ENCODE results near the gene AAMP.

Gene AAMP

GRCh38 chr2:218257390-218257981 lies 12.5 kb downstream of the AAMP start:
- DNase-seq, result no peak

GRCh38 chr2:218256612-218257350 lies 13.2 kb downstream of the AAMP start:
- DNase-seq, result no peak

- peak; percentile 65 for DNase-seq
Measured at GRCh38 chr2:218255446-218255845, 14.5 kb downstream of the AAMP start.

DNA sequence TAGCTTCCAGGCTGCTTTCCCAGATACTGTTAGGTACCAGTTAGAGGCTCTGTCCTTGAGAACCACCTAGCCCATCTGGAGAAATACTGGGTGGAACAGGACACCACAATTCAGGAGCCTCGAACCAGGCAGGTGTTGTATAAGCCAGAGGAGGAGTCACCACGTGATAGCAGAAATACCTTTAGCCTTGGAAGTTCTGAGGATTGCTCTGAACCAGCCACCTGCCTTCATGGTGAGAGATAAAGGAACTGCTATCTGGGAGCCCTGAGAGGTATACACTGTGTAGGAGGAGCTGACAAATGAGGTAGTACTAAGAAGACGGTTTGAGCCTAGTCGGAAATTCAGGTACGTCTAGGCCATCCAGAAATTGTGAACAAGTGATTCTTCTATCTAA lies 16.7 kb downstream of the AAMP start:
- no peak for DNase-seq

DNA sequence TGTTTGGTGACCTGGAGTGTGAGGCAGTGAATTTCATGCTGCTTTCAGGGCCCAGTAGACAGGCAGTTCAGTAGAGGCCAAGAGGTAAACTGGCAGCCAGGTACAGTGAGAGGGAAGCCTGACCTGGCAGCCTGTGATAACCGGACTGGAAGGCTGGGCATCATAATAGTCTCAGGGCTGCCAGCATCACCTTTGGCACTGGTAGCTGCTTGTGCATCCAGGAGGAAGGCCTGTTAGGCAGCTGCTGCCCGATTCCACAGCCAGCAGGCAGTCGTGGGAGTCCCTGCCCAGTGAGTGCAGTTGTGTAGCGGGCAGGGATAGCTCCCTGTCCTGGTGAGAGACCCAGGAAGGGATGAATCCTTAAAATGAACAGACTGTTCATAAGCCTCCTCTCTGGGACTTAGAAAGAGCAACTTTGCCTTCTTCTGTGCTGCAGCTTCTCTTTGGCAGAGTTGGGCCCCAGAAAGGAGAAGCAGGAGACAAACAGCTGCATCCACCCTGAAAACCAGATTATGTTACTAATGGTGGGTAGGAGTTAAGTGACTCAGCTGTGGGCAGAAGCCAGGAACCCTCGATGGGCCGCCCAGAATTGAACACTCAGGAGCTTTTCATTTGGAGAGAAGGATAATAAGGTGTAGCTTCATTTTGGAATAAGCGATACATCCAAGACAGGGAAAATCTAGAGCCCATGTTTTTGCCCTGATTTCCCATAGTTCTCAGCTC lies 17.3 kb downstream of the AAMP start:
- DNase-seq, result no peak

DNA sequence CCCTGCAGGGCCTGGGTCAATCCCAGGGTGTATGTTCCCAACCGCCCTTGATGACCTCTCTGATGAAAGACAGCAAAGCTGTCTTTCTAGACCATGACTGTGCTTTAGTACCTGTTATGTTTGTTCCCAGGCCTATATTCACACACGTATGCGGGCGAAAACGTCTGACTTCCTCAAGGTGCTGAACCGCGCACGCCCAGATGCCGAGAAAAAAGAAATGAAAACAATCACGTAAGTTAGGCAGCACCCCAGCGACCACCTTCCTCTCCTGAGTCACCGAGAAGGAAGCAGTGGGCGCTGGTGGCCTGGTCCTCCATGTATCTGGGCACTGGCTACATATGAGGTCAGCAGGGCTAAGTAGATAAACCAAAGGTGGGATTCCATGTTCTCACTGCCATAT lies 20.2 kb downstream of the AAMP start:
- DNase-seq, result no peak

- DNase-seq, result no peak
Measured at GRCh38 chr2:218245214-218245613, 24.7 kb downstream of the AAMP start.

DNA sequence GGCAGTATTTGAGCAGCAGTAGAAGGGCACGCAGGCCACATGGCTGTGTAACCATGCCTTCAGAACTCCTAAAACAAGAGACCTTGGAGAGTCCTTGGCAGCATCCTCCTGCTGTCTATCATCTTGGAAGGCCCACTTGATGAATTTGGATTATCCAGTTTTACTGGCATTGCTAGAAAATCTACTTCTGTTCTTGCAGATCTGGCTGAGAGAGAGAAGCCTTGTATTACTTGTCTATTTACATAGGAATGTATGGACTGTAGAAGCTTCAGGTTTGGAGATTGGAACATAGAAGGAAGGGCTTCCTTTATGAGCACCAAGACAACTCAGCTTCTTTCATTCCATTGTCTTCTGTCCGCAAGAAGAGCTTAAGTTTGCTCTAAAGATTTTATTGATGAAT lies 25.3 kb downstream of the AAMP start:
- no peak for DNase-seq

- no peak for DNase-seq
Measured at GRCh38 chr2:218244204-218244603, 25.7 kb downstream of the AAMP start.

GRCh38 chr2:218238887-218239286 lies 31.1 kb downstream of the AAMP start:
- no peak for DNase-seq

- DNase-seq, result no peak
Measured at GRCh38 chr2:218236829-218237228, 33.1 kb downstream of the AAMP start.

DNA sequence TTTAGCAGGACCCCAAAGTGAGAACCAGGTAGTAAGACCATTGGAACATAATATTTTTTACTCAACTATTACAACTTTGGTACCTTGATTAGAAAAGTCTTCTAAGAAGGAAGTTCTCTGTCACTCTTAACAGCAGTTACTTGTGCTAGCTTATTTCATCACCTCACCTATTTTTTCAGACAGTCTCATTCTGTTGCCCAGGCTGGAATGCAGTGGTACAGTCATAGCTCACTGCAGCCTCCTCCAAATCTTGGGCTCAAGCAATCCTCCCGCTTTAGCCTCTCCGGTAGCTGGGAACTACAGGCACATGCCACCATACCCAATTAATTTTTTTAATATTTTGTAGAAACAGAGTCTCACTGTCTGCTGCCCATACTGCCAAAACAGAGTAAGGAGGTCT lies 34.9 kb downstream of the AAMP start:
- DNase-seq, result no peak

GRCh38 chr2:218234521-218234920 lies 35.4 kb downstream of the AAMP start:
- no peak for DNase-seq

DNA sequence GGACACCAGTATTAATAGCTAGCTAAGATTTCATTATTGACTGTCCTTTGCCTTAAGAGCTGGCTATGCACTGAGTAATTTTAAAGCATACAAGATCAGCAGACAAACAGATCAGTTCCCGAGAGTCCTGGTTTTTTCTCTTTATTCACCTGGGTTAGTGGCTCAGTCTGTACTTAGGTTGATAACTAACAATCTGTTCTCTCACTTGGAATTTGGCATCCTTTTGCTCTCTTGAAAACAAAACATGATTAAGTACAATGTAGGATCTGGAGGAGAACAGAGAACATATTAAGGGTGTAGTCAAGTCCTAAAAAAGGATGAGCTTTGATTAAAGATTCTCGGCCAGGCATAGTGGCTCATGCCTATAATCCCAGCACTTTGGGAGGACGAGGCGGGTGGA lies 36.4 kb downstream of the AAMP start:
- no peak for DNase-seq

DNA sequence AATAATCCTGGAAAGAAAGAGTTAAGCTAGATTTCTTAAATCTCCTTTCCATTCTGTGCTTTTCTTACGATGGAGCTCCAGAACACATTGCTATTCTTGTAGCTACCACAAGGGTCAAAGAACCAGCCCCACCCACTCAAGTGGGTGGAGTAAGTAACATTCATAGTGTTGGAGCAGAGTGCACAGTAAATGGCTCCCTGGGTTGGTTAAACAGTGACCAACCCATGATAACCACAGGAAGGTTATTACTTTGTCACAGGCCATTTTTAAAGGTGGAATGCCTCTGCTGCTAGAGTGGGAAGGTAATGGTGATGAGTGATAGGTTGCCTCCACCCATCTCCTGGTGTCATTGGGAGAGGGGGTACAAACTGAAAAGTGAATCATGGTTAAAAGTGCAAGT lies 39.1 kb downstream of the AAMP start:
- DNase-seq, result peak; percentile 40

DNA sequence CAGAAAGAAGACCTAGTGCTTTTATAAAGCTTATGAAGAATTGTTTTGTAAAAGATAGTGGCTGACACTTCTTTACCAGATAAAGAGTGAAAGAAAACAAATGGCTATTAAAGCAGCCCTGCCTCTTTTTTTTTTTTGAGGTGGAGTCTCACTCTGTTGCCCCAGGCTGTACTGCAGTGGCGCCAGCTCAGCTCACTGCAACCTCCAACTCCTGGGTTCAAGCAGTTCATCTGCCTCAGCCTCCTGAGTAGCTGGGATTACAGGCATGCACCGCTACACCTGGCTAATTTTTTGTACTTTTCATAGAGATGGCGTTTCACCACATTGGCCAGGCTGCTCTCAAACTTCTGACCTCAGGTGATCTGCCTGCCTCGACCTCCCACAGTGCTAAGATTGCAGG lies 40.1 kb downstream of the AAMP start:
- peak; percentile 49 for DNase-seq

DNA sequence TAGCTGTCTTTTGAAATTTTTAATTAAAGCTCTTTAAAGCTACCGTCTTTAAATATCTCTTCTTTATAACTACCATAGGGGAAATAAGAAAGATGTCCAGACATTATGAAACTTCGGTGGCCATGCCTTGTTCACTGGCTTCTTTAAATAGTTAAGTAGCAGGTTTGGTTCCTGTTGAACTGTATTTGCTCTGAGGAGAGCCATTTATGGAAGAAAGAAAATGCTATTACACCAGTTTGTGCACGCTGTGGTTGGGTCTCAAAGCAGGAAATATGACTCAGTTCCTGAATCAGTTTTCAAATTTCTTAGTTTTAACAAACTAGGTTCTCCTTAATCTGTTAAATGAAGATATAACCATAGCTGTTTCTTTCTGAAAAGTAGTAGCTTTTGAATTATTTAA lies 40.7 kb downstream of the AAMP start:
- DNase-seq, result peak; percentile 90

GRCh38 chr2:218228366-218229090 lies 41.4 kb downstream of the AAMP start:
- DNase-seq, result peak; percentile 20

DNA sequence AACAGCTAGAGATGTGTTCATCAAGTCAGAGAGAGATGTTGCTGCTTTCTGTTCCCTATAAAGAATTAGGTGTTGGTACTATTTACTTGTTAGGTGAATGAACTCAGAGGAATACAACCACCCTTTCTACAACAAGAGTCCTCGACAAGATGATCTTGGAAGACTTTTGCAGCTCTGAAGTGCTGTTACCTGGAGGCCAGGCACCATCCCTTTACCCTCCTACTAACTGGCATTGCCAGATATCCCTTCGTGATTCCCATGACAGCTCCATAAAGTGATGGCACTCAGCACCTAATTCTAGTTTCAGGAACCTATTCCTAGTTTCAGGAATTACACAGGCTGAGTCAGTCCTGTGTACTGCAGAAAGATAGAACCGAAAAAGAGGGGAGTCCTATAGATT lies 43.0 kb downstream of the AAMP start:
- no peak for DNase-seq

GRCh38 chr2:218224186-218224585 lies 45.8 kb downstream of the AAMP start:
- peak; percentile 7 for DNase-seq

GRCh38 chr2:218223046-218223445 lies 46.9 kb downstream of the AAMP start:
- DNase-seq, result no peak

DNA sequence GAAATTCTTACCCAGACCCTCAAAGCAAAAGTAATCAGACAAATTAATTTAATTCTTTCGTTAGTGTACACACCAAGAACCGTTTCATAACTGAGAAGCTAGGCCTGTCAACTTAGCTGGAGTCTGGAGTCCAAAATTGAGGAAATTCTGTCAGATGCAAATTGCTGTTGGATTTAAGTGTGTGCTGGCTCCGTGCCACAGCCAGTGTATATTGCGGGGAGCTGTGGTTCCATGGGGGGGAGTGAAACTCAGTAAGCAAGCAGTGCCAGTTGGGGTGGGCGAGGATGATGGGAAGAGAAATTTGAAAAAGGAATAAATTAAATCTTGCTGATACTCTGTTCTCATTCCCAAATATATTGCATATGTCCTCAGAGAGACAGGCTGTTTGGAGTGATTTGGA lies 48.9 kb downstream of the AAMP start:
- peak; percentile 13 for DNase-seq

- DNase-seq, result no peak
Measured at GRCh38 chr2:218219934-218220333, 50.0 kb downstream of the AAMP start.
